Measurements from ENCODE around the gene CEP164.

DNA sequence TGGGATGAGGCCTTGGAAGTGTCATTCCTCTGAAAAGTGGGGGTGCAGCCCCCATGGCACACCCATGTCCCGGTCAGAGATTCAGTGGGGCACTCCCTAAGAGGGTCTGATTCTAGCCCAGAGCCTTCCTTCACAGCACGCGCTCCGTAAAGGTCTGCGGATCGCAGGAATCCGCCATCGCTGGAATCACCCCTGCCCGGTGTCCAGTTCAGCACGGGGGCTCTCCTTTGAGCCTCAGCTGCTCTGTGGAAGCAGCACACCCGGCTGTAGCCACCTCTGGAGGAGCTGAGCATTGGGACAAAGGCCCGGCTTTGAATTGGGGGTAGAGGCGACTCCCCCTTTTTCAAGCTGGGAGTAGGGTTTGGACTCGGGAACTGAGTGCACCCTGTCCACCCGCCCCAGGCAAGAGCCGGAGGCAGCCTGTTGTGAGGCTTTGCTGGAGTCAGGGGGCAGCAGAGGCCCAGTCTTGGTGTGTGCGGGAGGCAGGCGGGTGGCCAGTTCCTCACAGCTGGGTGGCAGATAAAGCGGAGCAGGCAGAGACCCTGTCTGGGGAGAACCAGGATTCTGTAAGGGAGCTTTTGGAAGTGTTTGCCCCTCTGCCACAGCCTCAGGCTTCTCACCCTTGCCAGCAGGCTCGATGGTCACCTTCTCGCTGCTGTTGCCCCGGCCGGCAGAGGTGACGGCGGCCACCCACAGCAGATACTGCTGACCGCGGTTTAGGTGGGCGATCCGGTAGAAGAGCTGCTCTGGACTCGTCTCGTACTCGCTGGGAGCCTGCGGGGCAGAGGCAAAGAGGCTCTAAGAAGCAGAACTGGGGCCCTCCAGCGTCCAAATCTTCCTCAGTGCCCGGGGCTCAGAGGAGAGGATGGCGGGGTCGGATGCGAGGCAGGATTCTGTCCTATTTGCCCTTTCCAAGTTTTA is 115.9 kb downstream of the CEP164 start:
- no peak for TF ChIP-seq STAT1 (IDR thresholded peaks at IDR 0.05; ENCODE audit: unreplicated experiment)
- no peak for TF ChIP-seq REST (IDR thresholded peaks at IDR 0.05; ENCODE audit: unreplicated experiment)
- TF ChIP-seq CTCF (conservative IDR thresholded peaks at IDR 0.05; ENCODE audit: low read depth in 2 of 2) = peak; percentile 66 to 94
- no peak for TF ChIP-seq EZH2phosphoT487 (IDR thresholded peaks at IDR 0.05; ENCODE audit: unreplicated experiment)
- no peak for TF ChIP-seq EZH2 (IDR thresholded peaks at IDR 0.05; ENCODE audit: low read depth, unreplicated experiment)
- TF ChIP-seq JUNB (IDR thresholded peaks at IDR 0.05; ENCODE audit: unreplicated experiment) = no peak
- TF ChIP-seq CREB1 (CRISPR knock-in tag; IDR thresholded peaks at IDR 0.05; ENCODE audit: low read depth) = no peak
- no peak for TF ChIP-seq POLR2AphosphoS5 (IDR thresholded peaks at IDR 0.05; ENCODE audit: low read depth)
- TF ChIP-seq NANOG (IDR thresholded peaks at IDR 0.05; ENCODE audit: borderline replicate concordance) = no peak
- TF ChIP-seq, protein P1, sequence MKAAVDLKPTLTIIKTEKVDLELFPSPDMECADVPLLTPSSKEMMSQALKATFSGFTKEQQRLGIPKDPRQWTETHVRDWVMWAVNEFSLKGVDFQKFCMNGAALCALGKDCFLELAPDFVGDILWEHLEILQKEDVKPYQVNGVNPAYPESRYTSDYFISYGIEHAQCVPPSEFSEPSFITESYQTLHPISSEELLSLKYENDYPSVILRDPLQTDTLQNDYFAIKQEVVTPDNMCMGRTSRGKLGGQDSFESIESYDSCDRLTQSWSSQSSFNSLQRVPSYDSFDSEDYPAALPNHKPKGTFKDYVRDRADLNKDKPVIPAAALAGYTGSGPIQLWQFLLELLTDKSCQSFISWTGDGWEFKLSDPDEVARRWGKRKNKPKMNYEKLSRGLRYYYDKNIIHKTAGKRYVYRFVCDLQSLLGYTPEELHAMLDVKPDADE (IDR thresholded peaks at IDR 0.05) = no peak
- TF ChIP-seq, protein P2, sequence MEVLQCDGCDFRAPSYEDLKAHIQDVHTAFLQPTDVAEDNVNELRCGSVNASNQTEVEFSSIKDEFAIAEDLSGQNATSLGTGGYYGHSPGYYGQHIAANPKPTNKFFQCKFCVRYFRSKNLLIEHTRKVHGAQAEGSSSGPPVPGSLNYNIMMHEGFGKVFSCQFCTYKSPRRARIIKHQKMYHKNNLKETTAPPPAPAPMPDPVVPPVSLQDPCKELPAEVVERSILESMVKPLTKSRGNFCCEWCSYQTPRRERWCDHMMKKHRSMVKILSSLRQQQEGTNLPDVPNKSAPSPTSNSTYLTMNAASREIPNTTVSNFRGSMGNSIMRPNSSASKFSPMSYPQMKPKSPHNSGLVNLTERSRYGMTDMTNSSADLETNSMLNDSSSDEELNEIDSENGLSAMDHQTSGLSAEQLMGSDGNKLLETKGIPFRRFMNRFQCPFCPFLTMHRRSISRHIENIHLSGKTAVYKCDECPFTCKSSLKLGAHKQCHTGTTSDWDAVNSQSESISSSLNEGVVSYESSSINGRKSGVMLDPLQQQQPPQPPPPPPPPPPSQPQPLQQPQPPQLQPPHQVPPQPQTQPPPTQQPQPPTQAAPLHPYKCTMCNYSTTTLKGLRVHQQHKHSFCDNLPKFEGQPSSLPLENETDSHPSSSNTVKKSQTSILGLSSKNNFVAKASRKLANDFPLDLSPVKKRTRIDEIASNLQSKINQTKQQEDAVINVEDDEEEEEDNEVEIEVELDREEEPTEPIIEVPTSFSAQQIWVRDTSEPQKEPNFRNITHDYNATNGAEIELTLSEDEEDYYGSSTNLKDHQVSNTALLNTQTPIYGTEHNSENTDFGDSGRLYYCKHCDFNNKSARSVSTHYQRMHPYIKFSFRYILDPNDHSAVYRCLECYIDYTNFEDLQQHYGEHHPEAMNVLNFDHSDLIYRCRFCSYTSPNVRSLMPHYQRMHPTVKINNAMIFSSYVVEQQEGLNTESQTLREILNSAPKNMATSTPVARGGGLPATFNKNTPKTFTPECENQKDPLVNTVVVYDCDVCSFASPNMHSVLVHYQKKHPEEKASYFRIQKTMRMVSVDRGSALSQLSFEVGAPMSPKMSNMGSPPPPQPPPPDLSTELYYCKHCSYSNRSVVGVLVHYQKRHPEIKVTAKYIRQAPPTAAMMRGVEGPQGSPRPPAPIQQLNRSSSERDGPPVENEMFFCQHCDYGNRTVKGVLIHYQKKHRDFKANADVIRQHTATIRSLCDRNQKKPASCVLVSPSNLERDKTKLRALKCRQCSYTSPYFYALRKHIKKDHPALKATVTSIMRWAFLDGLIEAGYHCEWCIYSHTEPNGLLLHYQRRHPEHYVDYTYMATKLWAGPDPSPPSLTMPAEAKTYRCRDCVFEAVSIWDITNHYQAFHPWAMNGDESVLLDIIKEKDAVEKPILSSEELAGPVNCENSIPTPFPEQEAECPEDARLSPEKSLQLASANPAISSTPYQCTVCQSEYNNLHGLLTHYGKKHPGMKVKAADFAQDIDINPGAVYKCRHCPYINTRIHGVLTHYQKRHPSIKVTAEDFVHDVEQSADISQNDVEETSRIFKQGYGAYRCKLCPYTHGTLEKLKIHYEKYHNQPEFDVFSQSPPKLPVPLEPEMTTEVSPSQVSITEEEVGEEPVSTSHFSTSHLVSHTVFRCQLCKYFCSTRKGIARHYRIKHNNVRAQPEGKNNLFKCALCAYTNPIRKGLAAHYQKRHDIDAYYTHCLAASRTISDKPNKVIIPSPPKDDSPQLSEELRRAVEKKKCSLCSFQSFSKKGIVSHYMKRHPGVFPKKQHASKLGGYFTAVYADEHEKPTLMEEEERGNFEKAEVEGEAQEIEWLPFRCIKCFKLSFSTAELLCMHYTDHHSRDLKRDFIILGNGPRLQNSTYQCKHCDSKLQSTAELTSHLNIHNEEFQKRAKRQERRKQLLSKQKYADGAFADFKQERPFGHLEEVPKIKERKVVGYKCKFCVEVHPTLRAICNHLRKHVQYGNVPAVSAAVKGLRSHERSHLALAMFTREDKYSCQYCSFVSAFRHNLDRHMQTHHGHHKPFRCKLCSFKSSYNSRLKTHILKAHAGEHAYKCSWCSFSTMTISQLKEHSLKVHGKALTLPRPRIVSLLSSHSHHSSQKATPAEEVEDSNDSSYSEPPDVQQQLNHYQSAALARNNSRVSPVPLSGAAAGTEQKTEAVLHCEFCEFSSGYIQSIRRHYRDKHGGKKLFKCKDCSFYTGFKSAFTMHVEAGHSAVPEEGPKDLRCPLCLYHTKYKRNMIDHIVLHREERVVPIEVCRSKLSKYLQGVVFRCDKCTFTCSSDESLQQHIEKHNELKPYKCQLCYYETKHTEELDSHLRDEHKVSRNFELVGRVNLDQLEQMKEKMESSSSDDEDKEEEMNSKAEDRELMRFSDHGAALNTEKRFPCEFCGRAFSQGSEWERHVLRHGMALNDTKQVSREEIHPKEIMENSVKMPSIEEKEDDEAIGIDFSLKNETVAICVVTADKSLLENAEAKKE (CRISPR knock-in tag; IDR thresholded peaks at IDR 0.05) = no peak
